ENCODE measurements around the gene MLYCD. TPM values are rescaled to one million over a fixed set of nuclear protein-coding genes. Genes with fewer than 3 reads are reported as not detected.

The MLYCD gene
- total RNA-seq, 1 donor from 2014 or later: 5.3 TPM

DNA sequence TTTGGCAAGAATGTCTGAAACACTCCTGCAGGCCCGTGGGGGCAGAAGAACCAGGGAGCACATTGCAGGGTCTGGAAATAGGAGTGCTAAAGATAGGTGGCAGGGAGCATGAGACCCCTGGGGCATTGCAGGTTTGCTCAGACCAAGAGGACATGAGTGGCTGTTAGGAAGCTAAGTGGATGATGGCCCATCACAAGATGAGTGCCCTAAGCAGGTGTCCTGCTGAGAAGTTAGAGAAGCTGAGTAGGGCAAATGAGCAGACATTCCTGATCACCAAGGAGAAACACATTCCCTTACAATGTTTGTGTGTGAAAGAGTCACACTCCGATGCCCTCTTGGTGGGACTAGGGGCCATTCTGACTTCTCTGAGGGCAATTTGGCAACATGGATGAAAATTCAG, 9.9 kb downstream of the MLYCD start:
- DNase-seq (ENCODE audit: extremely low spot score, unreplicated experiment): no peak
- no peaks in the 10 kb centered on the region for H3K9me3 Mint-ChIP-seq (ENCODE audit: unreplicated experiment)
- no peaks in the 10 kb centered on the region for H3K27me3 Mint-ChIP-seq (ENCODE audit: unreplicated experiment)
- no peak for TF ChIP-seq CTCF (IDR thresholded peaks at IDR 0.05)
- H3K4me1 Mint-ChIP-seq (ENCODE audit: unreplicated experiment): no peaks in the 10 kb centered on the region
- no peak overlapping the region for H3K27ac Mint-ChIP-seq (ENCODE audit: unreplicated experiment)
- no peak overlapping the region for H3K4me3 Mint-ChIP-seq (ENCODE audit: unreplicated experiment)
- peaks cover 29% of the 10 kb centered on the region for H3K36me3 Mint-ChIP-seq (ENCODE audit: unreplicated experiment)

GRCh38 chr16:83911290-83911689, 12.4 kb downstream of the MLYCD start:
- Mint-ChIP-seq H3K36me3 (ENCODE audit: unreplicated experiment) (peaks cover 43% of the 10 kb centered on the region), H3K27ac (ENCODE audit: unreplicated experiment) (no peak overlapping the region), H3K4me3 (ENCODE audit: unreplicated experiment) (no peak overlapping the region), H3K9me3 (ENCODE audit: unreplicated experiment) (no peaks in the 10 kb centered on the region), H3K27me3 (ENCODE audit: unreplicated experiment) (no peaks in the 10 kb centered on the region), H3K4me1 (ENCODE audit: unreplicated experiment) (no peaks in the 10 kb centered on the region)
- DNase-seq (ENCODE audit: extremely low spot score, unreplicated experiment): no peak
- no peak for TF ChIP-seq CTCF (IDR thresholded peaks at IDR 0.05)

GRCh38 chr16:83912519-83913244, 13.8 kb downstream of the MLYCD start:
- peaks cover 45% of the 10 kb centered on the region for H3K36me3 Mint-ChIP-seq (ENCODE audit: unreplicated experiment)
- no peak for TF ChIP-seq CTCF (IDR thresholded peaks at IDR 0.05)
- no peak for DNase-seq (ENCODE audit: extremely low spot score, unreplicated experiment)
- no peak overlapping the region for H3K27ac Mint-ChIP-seq (ENCODE audit: unreplicated experiment)
- H3K27me3 Mint-ChIP-seq (ENCODE audit: unreplicated experiment): no peaks in the 10 kb centered on the region
- no peak overlapping the region for H3K4me3 Mint-ChIP-seq (ENCODE audit: unreplicated experiment)
- H3K4me1 Mint-ChIP-seq (ENCODE audit: unreplicated experiment): no peaks in the 10 kb centered on the region
- no peaks in the 10 kb centered on the region for H3K9me3 Mint-ChIP-seq (ENCODE audit: unreplicated experiment)

GRCh38 chr16:83913245-83913633, 14.3 kb downstream of the MLYCD start:
- DNase-seq (ENCODE audit: extremely low spot score, unreplicated experiment): no peak
- Mint-ChIP-seq H3K27ac (ENCODE audit: unreplicated experiment) (no peak overlapping the region), H3K9me3 (ENCODE audit: unreplicated experiment) (no peaks in the 10 kb centered on the region), H3K36me3 (ENCODE audit: unreplicated experiment) (peaks cover 47% of the 10 kb centered on the region), H3K27me3 (ENCODE audit: unreplicated experiment) (no peaks in the 10 kb centered on the region), H3K4me3 (ENCODE audit: unreplicated experiment) (no peak overlapping the region), H3K4me1 (ENCODE audit: unreplicated experiment) (no peaks in the 10 kb centered on the region)
- no peak for TF ChIP-seq CTCF (IDR thresholded peaks at IDR 0.05)

- Mint-ChIP-seq H3K9me3 (ENCODE audit: unreplicated experiment) (no peaks in the 10 kb centered on the region), H3K4me1 (ENCODE audit: unreplicated experiment) (no peaks in the 10 kb centered on the region), H3K27ac (ENCODE audit: unreplicated experiment) (no peak overlapping the region), H3K36me3 (ENCODE audit: unreplicated experiment) (peaks cover 49% of the 10 kb centered on the region), H3K27me3 (ENCODE audit: unreplicated experiment) (no peaks in the 10 kb centered on the region), H3K4me3 (ENCODE audit: unreplicated experiment) (no peak overlapping the region)
- DNase-seq (ENCODE audit: extremely low spot score, unreplicated experiment): no peak
- no peak for TF ChIP-seq CTCF (IDR thresholded peaks at IDR 0.05)
These were observed 15.3 kb downstream of the MLYCD start for GRCh38 chr16:83914091-83914710.

All from osteocyte (in vitro differentiated cells).